Right lobe of liver (tissue), 4 donors: ENCODE results near the gene CUBN.

Experiments
- CTCF ChIP-seq, 4 donors: fragments of 200-600 bp in 3 of 4; fragments of 450-650 bp in 1 of 4; IDR thresholded peaks; one replicate each; pipeline versions ENCODE4 v1.5.1 to v1.8.0; 2016 to 2022; ENCODE audit warnings: antibody characterized with exemption in 4 of 4, mild to moderate bottlenecking in 2 of 4
- POLR2A ChIP-seq: fragments of 450-650 bp; IDR thresholded peaks from one replicate; pipeline ENCODE4 v1.6.1; 2017; ENCODE audit warnings: antibody characterized with exemption, mild to moderate bottlenecking
- donor health status: DM: no; HTN: no; CAD: no.
- donor health status: DM: no; HTN: no; CAD: no.
- donor health status: DM: no; HTN: yes; CAD: no.

- TF ChIP-seq CTCF (IDR thresholded peaks at IDR 0.05): no peak
- TF ChIP-seq POLR2A: no peak
Measured at GRCh38 chr10:16820421-16820820, 309.2 kb downstream of the CUBN start.
